Gastrocnemius medialis (tissue), 4 donors: ENCODE data around the gene RNF169. TPM values are rescaled to one million over a fixed set of nuclear protein-coding genes. Genes with fewer than 3 reads are reported as not detected.

Source experiments
- ATAC-seq, 2 donors: fragments of 150-250 bp; one replicate each; pipeline ENCODE4 v1.9.1; 2016
- DNase-seq, 2 donors: peaks; one replicate each; pipeline ENCODE4 v3.0.0-alpha.2; 2019
- H3K27ac ChIP-seq, 4 donors: fragments of 200-600 bp; sonication (generic); 1 replicate in 1 of 4; 2 replicates in 3 of 4; pipeline ENCODE4 v1.5.1; 2016 to 2018; ENCODE audit warnings: mild to moderate bottlenecking in 2 of 4, moderate library complexity in 1 of 4
- H3K27me3 ChIP-seq, 3 donors: fragments of 200-600 bp; sonication (generic) in 2 of 3; 1 replicate in 1 of 3; 2 replicates in 2 of 3; pipeline versions ENCODE4 v1.5.1 to v1.6.0; 2016 to 2019; ENCODE audit warnings: mild to moderate bottlenecking in 1 of 3, moderate library complexity in 1 of 3
- H3K36me3 ChIP-seq, 2 donors: fragments of 200-600 bp; sonication (generic) in 1 of 2; one replicate each; pipeline ENCODE4 v1.5.1; 2017 to 2018
- H3K4me1 ChIP-seq, 2 donors: fragments of 200-600 bp; sonication (generic) in 1 of 2; one replicate each; pipeline ENCODE4 v1.5.1; 2016 to 2017; ENCODE audit warnings: mild to moderate bottlenecking in 2 of 2
- H3K4me3 ChIP-seq, 4 donors: fragments of 200-600 bp; sonication (generic) in 3 of 4; 1 replicate in 1 of 4; 2 replicates in 3 of 4; pipeline ENCODE4 v1.5.1; 2016 to 2019; ENCODE audit warnings: mild to moderate bottlenecking in 2 of 4
- H3K9me3 ChIP-seq, 3 donors: fragments of 200-600 bp; sonication (generic) in 2 of 3; 1 replicate in 1 of 3; 2 replicates in 2 of 3; pipeline ENCODE4 v1.5.1; 2016 to 2019
- CTCF ChIP-seq, 5 experiments: fragments of 450-650 bp in 3 of 5; fragments of 200-600 bp in 2 of 5; sonication (generic) in 2 of 5; IDR thresholded peaks in 4 of 5; conservative IDR thresholded peaks in 1 of 5; 1 replicate in 4 of 5; 2 replicates in 1 of 5; pipeline ENCODE4 v1.5.1; 2016 to 2019; ENCODE audit warnings: antibody characterized with exemption in 5 of 5, mild to moderate bottlenecking in 3 of 5, moderate library complexity in 3 of 5
- POLR2A ChIP-seq, 2 donors: fragments of 450-650 bp; IDR thresholded peaks; one replicate each; pipeline ENCODE4 v1.6.1; 2017; ENCODE audit warnings: antibody characterized with exemption in 2 of 2, mild to moderate bottlenecking in 2 of 2, moderate library complexity in 2 of 2
- in situ Hi-C, 4 donors: fragments of 200-750 bp; cut with MboI; loops; one replicate each; pipeline versions ENCODE4 v1.15.0 to v1.8.0; 2017; ENCODE audit warnings: low sequenced_read_pairs in 4 of 4
- intact Hi-C: fragments of 100-400 bp; cut with DNase I; formaldehyde crosslinking; loops from one replicate; pipeline ENCODE4 v1.15.1; 2023; ENCODE audit warnings: low total_unique reads
- total RNA-seq, 4 donors: library from RNA; depleted of rRNA; stranded (reverse); fragments of >200 nt; gene quantifications; one replicate each; pipeline versions ENCODE4 v1.1.0 to v1.2.3, GENCODE V29; 2016

The RNF169 gene
- total RNA-seq, 4 donors from 2014 or later: 17.1 to 25.2 (median 21.0) TPM

- Histone ChIP-seq H3K4me1 (peaks cover 32 to 39% of the 10 kb centered on the region in 2 donors), H3K36me3 (no peaks in the 10 kb centered on the region), H3K27ac (no peak overlapping the region), H3K27me3 (no peaks in the 10 kb centered on the region), H3K4me3 (no peak overlapping the region), H3K9me3 (no peaks in the 10 kb centered on the region)
- no peak for DNase-seq
- no peak for ATAC-seq
- TF ChIP-seq POLR2A (IDR thresholded peaks at IDR 0.05) (no peak), CTCF (IDR thresholded peaks at IDR 0.05 in 4 of 5, conservative IDR thresholded peaks at IDR 0.05 in 1 of 5) (no peak)
- in situ Hi-C loops (no loop called here), intact Hi-C loops (loop anchor here (10.0 kb wide), 1 partner anchor 673 kb away; no protein-coding TSS in a partner anchor)
Measured at GRCh38 chr11:74777877-74778276, 29.2 kb downstream of the RNF169 start.

GRCh38 chr11:74778581-74778980 is 29.9 kb downstream of the RNF169 start:
- DNase-seq (no peak), ATAC-seq (no peak)
- intact Hi-C loops (loop anchor here (10.0 kb wide), 1 partner anchor 674 kb away; no protein-coding TSS in a partner anchor), in situ Hi-C loops (no loop called here)
- TF ChIP-seq POLR2A (IDR thresholded peaks at IDR 0.05) (no peak), CTCF (IDR thresholded peaks at IDR 0.05 in 4 of 5, conservative IDR thresholded peaks at IDR 0.05 in 1 of 5) (no peak)
- no peaks in the 10 kb centered on the region for H3K27me3 ChIP-seq
- no peaks in the 10 kb centered on the region for H3K36me3 ChIP-seq
- H3K27ac ChIP-seq: no peak overlapping the region
- H3K4me3 ChIP-seq: no peak overlapping the region
- no peaks in the 10 kb centered on the region for H3K9me3 ChIP-seq
- H3K4me1 ChIP-seq: peaks cover 39 to 44% of the 10 kb centered on the region in 2 donors

GRCh38 chr11:74780248-74781005 is 31.8 kb downstream of the RNF169 start:
- intact Hi-C loops: no loop called here
- no peak for DNase-seq
- H3K4me1 ChIP-seq: peaks cover 36 to 41% of the 10 kb centered on the region in 2 donors

GRCh38 chr11:74783241-74783871 is 34.7 kb downstream of the RNF169 start:
- Histone ChIP-seq H3K9me3 (no peaks in the 10 kb centered on the region), H3K4me1 (peaks cover 34 to 37% of the 10 kb centered on the region in 2 donors), H3K27ac (peak overlapping the region in 1 of 4 donors; percentile 34), H3K36me3 (no peaks in the 10 kb centered on the region), H3K27me3 (no peaks in the 10 kb centered on the region), H3K4me3 (no peak overlapping the region)
- no peak for TF ChIP-seq POLR2A (IDR thresholded peaks at IDR 0.05)
- no peak for TF ChIP-seq CTCF (IDR thresholded peaks at IDR 0.05 in 4 of 5, conservative IDR thresholded peaks at IDR 0.05 in 1 of 5)
- no peak for ATAC-seq
- intact Hi-C loops: no loop called here
- in situ Hi-C loops: no loop called here
- DNase-seq: no peak

More at GRCh38 chr11:74780248-74781005, 31.8 kb downstream of the RNF169 start:
- no peak overlapping the region for H3K27ac ChIP-seq
- H3K27me3 ChIP-seq: no peaks in the 10 kb centered on the region
- TF ChIP-seq CTCF (IDR thresholded peaks at IDR 0.05 in 4 of 5, conservative IDR thresholded peaks at IDR 0.05 in 1 of 5) (no peak), POLR2A (IDR thresholded peaks at IDR 0.05) (no peak)
- H3K36me3 ChIP-seq: no peaks in the 10 kb centered on the region
- in situ Hi-C loops: no loop called here
- no peak overlapping the region for H3K4me3 ChIP-seq
- H3K9me3 ChIP-seq: no peaks in the 10 kb centered on the region
- no peak for ATAC-seq
